Measurements from ENCODE around the gene VOPP1. TPM values are rescaled to one million over a fixed set of nuclear protein-coding genes. Genes with fewer than 3 reads are reported as not detected.
"Not testable (repeated sequence)": the region's sequence is repeated elsewhere in the genome, so short reads cannot be mapped to it uniquely, and the experiment has no call there.

VOPP1 gene
- 86.5 and 106 TPM in 2 replicates for total RNA-seq (2014; rRNA removed; shearing (Covaris generic))
- polyA plus RNA-seq (2016; fragmentation: Nextera tagmentation; extraction: Ambion mirVana): 27.5 and 27.7 TPM in 2 replicates

GRCh38 chr7:55572378-55573233 lies at the start of gene VOPP1:
VOPP1 (minus strand) TSS chr7:55572502; CDS start chr7:55572324, 178 bp downstream.
- Histone ChIP-seq H3K9me3 (ENCODE audit: low read depth) (no peaks in the 10 kb centered on the region), H3K4me2 (ENCODE audit: unreplicated experiment) (peak within 1 kb of the TSS; percentile 88), H3K79me2 (ENCODE audit: insufficient read depth) (peaks cover 31% of the 10 kb centered on the region), H3K9me2 (ENCODE audit: insufficient read depth) (no peaks in the 10 kb centered on the region), H3K36me3 (ENCODE audit: low read depth) (no peaks in the 10 kb centered on the region), H3K4me1 (ENCODE audit: insufficient read depth) (peaks cover 46% of the 10 kb centered on the region), H4K20me1 (ENCODE audit: insufficient read depth) (no peaks in the 10 kb centered on the region; the same call in 1 of the 2 replicates), H3F3A (ENCODE audit: insufficient read depth) (peaks cover 32% of the 10 kb centered on the region), H3K27me3 (replicated peaks; ENCODE audit: insufficient read depth) (no peaks in the 10 kb centered on the region), H3K9ac (peak within 1 kb of the TSS; percentile 86), H3K4me3 (peak within 1 kb of the TSS; percentile 85), H2AFZ (peak within 1 kb of the TSS; percentile 91), H3K27ac (peak within 1 kb of the TSS; percentile 87)
- in situ Hi-C loops (cut with MboI): no loop called here
- TF ChIP-seq EZH2phosphoT487 (IDR thresholded peaks at IDR 0.05; ENCODE audit: insufficient read depth, low read depth) (no peak), EZH2 (IDR thresholded peaks at IDR 0.05; ENCODE audit: insufficient read depth, poor library complexity, severe bottlenecking) (no peak)
- WGBS, 2 experiments (ENCODE audit: low coverage in 1 of 2, low lambda C conversion rate in 2 of 2, missing lambda C conversion rate in 2 of 2): 1 to 2% methylated on average over 39 to 60 of the region's 77 CpGs
- DNase-seq: peak; percentile 90

- H3K27ac ChIP-seq: no peak overlapping the region
- H2AFZ ChIP-seq: no peak overlapping the region
- H3K9ac ChIP-seq: no peak overlapping the region
- TF ChIP-seq EZH2 (IDR thresholded peaks at IDR 0.05; ENCODE audit: insufficient read depth, poor library complexity, severe bottlenecking) (no peak), EZH2phosphoT487 (IDR thresholded peaks at IDR 0.05; ENCODE audit: insufficient read depth, low read depth) (no peak)
- H3K9me3 ChIP-seq (ENCODE audit: low read depth): no peaks in the 10 kb centered on the region
- H3K4me2 ChIP-seq (ENCODE audit: unreplicated experiment): no peak overlapping the region
- H3F3A ChIP-seq (ENCODE audit: insufficient read depth): no peaks in the 10 kb centered on the region
- no peaks in the 10 kb centered on the region for H3K36me3 ChIP-seq (ENCODE audit: low read depth)
- no peaks in the 10 kb centered on the region for H3K79me2 ChIP-seq (ENCODE audit: insufficient read depth)
- H3K4me3 ChIP-seq: no peak overlapping the region
- in situ Hi-C loops (cut with MboI): no loop called here
- WGBS, 2 experiments (ENCODE audit: low coverage in 1 of 2, low lambda C conversion rate in 2 of 2, missing lambda C conversion rate in 2 of 2): 48 to 59% methylated on average over 3 of the region's 3 CpGs
- peaks cover 10% of the 10 kb centered on the region; the same call in 1 of the 2 replicates for H3K27me3 ChIP-seq (replicated peaks; ENCODE audit: insufficient read depth)
- H3K4me1 ChIP-seq (ENCODE audit: insufficient read depth): no peaks in the 10 kb centered on the region
- H4K20me1 ChIP-seq (ENCODE audit: insufficient read depth): no peaks in the 10 kb centered on the region
- no peak for DNase-seq
- no peaks in the 10 kb centered on the region for H3K9me2 ChIP-seq (ENCODE audit: insufficient read depth)
Measured at GRCh38 chr7:55618913-55619312, 46.6 kb upstream of the VOPP1 start.

DNA sequence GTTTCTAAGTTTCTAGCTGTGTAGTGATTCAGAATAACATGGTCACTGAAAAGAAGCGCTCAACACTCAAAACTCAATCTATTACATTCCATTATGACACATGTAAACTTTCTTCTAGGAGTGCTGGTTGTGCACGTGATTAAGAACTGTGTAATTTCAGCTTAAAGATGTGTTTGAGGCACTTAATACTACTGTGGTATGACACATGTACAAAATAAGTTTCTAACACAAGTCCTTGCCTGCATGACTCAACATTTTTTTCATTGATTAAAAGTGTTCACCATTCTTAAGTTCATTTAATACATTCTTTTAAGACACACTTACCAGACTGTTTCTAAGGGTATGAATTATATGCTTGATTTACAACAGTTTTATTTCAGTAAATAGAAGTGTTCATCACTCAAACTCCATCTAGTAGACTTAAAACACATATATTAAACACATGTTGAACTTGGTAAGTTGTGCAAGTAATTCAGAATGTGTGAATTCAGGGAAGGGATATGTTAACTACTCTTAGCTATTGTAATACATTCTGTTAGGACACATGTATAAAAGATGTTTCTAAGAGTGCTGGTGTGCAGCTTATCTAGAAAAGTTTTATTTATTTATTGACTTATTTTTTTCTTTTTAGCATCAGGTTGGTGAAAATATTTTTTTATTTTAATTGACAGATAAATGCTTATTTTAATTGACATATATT lies 42.2 kb upstream of the VOPP1 start:
- H3K9me2 ChIP-seq (ENCODE audit: insufficient read depth); H3K4me3 ChIP-seq; H3K4me1 ChIP-seq (ENCODE audit: insufficient read depth); H2AFZ ChIP-seq; H3K9me3 ChIP-seq (ENCODE audit: low read depth); in situ Hi-C loops (cut with MboI); H3K4me2 ChIP-seq (ENCODE audit: unreplicated experiment); H3K9ac ChIP-seq; H3F3A ChIP-seq (ENCODE audit: insufficient read depth); H3K27ac ChIP-seq; H4K20me1 ChIP-seq (ENCODE audit: insufficient read depth); H3K36me3 ChIP-seq (ENCODE audit: low read depth); H3K79me2 ChIP-seq (ENCODE audit: insufficient read depth): not testable (repeated sequence)
- peaks cover 15% of the 10 kb centered on the region; the same call in 1 of the 2 replicates for H3K27me3 ChIP-seq (replicated peaks; ENCODE audit: insufficient read depth)
- WGBS, 2 experiments (ENCODE audit: low coverage in 1 of 2, low lambda C conversion rate in 2 of 2, missing lambda C conversion rate in 2 of 2): 14 to 24% methylated on average over 2 of the region's 2 CpGs
- peak; percentile 1 for DNase-seq

DNA sequence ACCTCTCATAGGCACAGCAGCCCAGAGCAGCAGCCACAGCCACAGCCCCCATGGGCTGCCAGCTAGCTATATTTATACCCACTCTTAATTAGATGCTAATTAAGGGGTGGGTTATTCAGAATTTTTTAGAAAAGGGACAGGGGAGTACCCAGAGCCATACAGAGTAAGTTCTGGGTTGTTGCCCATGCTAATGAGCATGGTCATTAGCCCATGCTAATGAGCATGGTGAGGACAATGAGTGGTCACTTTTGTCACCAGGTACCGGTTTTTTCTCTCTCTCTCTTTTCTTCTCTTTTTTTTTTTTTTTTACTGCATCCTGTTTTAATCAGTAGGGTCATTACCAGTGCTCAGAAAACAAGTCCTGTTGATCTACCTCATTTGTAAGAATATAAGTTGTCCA lies 37.4 kb upstream of the VOPP1 start:
- DNase-seq; H3K9me3 ChIP-seq (ENCODE audit: low read depth): not testable (repeated sequence)

GRCh38 chr7:55605661-55606060 lies 33.4 kb upstream of the VOPP1 start:
- H3K9ac ChIP-seq; DNase-seq; H2AFZ ChIP-seq; H3K27ac ChIP-seq; H3K27me3 ChIP-seq (replicated peaks; ENCODE audit: insufficient read depth); H3K36me3 ChIP-seq (ENCODE audit: low read depth); H4K20me1 ChIP-seq (ENCODE audit: insufficient read depth); H3K4me1 ChIP-seq (ENCODE audit: insufficient read depth); H3K4me3 ChIP-seq; H3F3A ChIP-seq (ENCODE audit: insufficient read depth); H3K9me2 ChIP-seq (ENCODE audit: insufficient read depth); H3K9me3 ChIP-seq (ENCODE audit: low read depth); in situ Hi-C loops (cut with MboI); H3K4me2 ChIP-seq (ENCODE audit: unreplicated experiment); H3K79me2 ChIP-seq (ENCODE audit: insufficient read depth): not testable (repeated sequence)

More for the DNA sequence above, 37.4 kb upstream of the VOPP1 start:
- whole genome bisulfite sequencing, 2 experiments (ENCODE audit: low coverage in 1 of 2, low lambda C conversion rate in 2 of 2, missing lambda C conversion rate in 2 of 2): 38 to 75% methylated on average over 1 of the region's 1 CpG
- peaks cover 15% of the 10 kb centered on the region; the same call in 1 of the 2 replicates for H3K27me3 ChIP-seq (replicated peaks; ENCODE audit: insufficient read depth)
- H3K4me2 ChIP-seq (ENCODE audit: unreplicated experiment); H2AFZ ChIP-seq; H3K9ac ChIP-seq; H4K20me1 ChIP-seq (ENCODE audit: insufficient read depth); H3K36me3 ChIP-seq (ENCODE audit: low read depth); H3K79me2 ChIP-seq (ENCODE audit: insufficient read depth); in situ Hi-C loops (cut with MboI); H3K4me1 ChIP-seq (ENCODE audit: insufficient read depth); H3K27ac ChIP-seq; H3K4me3 ChIP-seq; H3F3A ChIP-seq (ENCODE audit: insufficient read depth); H3K9me2 ChIP-seq (ENCODE audit: insufficient read depth): not testable (repeated sequence)

- in situ Hi-C loops (cut with MboI): loop anchor here (10.0 kb wide), 1 partner anchor 323 kb away; no protein-coding TSS in a partner anchor
- H3K9me3 ChIP-seq (ENCODE audit: low read depth); H3K27ac ChIP-seq; H2AFZ ChIP-seq; H3K4me3 ChIP-seq; H3K9ac ChIP-seq; H3F3A ChIP-seq (ENCODE audit: insufficient read depth); H3K36me3 ChIP-seq (ENCODE audit: low read depth); H3K79me2 ChIP-seq (ENCODE audit: insufficient read depth); H3K4me1 ChIP-seq (ENCODE audit: insufficient read depth); H3K4me2 ChIP-seq (ENCODE audit: unreplicated experiment); H4K20me1 ChIP-seq (ENCODE audit: insufficient read depth); H3K9me2 ChIP-seq (ENCODE audit: insufficient read depth): not testable (repeated sequence)
- H3K27me3 ChIP-seq (replicated peaks; ENCODE audit: insufficient read depth): peaks cover 17% of the 10 kb centered on the region; the same call in 1 of the 2 replicates
- peak; percentile 42 for DNase-seq
- WGBS, 2 experiments (ENCODE audit: low coverage in 1 of 2, low lambda C conversion rate in 2 of 2, missing lambda C conversion rate in 2 of 2): 44 to 46% methylated on average over 4 of the region's 4 CpGs
Measured at GRCh38 chr7:55597944-55598499, 25.7 kb upstream of the VOPP1 start.

Data from GM23248 (cell line).